ENCODE measurements around the gene DUSP5.
"Not testable (repeated sequence)": the region's sequence is repeated elsewhere in the genome, so short reads cannot be mapped to it uniquely, and the experiment has no call there.

DUSP5 gene

DNA sequence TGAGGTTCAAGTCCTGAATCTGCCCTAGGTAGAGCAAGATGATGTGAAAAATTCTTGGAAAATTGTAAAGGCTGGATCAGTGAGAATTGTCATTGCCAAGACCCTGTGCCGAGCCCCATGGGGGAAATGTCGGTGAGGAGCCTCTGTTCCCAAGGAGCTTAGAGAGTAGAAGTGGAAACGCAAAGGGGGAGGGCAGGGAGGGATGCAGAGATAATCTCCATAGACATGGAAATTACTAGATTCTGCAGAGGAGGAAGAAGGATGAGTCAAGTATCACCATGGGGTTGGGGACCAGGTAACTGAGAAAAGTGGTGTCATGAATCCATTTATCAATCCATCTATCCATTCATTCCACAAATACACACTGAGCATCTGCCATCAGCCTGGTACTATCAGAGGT is 26.0 kb downstream of the DUSP5 start:
- no peak for DNase-seq

GRCh38 chr10:110524179-110524858 is 26.6 kb downstream of the DUSP5 start:
- no peak for DNase-seq

DNA sequence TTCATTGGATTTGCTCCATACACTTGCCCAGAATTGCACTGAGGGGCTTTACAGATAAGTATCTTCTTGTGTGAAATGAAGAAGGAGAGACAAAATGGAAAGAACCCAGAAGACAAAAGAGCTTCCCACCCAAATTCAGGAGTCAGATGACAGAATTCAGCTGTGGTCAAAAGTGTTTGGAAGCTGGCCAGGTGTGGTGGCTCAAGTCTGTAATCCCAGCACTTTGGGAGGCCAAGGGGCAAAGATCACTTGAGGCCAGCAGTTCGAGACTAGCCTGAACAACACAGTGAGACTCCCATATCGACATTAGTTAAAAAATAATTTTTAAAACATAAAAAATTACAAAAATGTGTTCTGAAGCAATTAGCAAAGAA is 27.1 kb downstream of the DUSP5 start:
- DNase-seq: no peak

DNA sequence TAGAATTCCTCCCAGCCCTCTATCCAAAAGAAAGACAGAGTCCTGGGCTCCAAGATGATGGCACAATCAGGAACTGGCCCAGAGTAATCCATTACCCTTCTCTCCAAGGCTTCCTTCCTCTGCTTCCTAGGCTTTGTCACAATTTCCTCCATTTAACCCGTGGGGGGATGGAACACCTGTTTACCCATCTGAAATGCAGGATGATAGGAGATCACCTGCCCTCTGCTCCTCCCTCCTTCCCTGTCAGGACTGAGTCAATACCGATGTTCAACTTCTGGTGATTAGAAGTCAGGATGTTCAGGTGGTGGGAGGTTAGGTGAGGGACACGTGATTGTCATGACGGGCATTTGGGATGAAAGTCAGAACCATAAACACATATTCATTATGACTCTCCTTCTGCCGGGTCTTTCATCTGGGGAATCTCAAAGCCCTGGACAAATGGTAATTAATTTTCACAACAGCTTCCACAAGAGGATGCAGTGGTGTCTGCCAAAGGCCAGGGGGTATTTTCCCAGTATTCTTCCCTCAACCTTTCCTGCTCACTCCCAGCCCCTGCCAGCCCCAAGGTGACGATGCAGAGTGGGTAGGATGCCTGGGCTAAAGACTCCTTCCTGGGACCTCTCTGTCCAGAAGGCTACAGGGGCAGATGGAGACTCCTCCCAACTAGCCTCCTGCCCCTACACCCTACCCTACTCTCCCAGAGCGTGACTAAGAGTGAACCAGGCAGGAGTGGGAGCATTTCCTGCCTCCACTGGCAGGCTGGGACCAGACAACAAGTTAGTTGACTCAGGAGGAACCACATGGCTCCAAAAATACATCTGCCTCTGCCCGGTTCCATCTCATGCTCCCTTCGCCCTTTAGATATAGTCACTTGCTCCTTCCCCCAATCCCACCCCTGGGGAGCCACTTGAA is 27.9 kb downstream of the DUSP5 start:
- no peak for DNase-seq

DNA sequence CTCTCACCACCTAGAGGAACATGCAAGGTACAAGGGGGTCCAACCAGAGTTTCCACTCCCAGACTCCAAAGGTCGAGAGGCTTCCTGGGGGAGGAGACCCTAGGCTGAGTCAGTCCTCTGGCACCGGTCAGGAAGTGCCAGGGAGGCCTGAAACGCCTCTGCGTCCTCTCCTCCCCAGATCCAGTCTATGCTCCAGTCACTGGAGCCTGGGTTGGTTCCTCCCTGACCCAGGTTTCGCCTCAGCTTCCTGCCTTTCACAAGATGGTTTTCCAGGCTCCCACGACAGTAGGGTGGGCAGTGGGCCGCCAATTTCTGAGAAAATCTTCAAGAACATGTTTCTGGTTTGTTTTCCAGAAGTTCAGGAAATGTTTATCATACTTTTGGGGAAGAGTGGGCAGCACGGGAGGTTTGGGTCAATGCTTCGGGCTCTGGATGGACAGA is 30.0 kb downstream of the DUSP5 start:
- no peak for DNase-seq

GRCh38 chr10:110528224-110528996 is 30.7 kb downstream of the DUSP5 start:
- no peak for DNase-seq

- DNase-seq: not testable (repeated sequence)
Measured at GRCh38 chr10:110528997-110529524, 31.4 kb downstream of the DUSP5 start.

- DNase-seq: no peak
Measured at GRCh38 chr10:110529596-110530011, 31.9 kb downstream of the DUSP5 start.

GRCh38 chr10:110530131-110530831 is 32.6 kb downstream of the DUSP5 start:
- DNase-seq: no peak

- DNase-seq: no peak
Measured at GRCh38 chr10:110531687-110532086, 34.0 kb downstream of the DUSP5 start.

DNA sequence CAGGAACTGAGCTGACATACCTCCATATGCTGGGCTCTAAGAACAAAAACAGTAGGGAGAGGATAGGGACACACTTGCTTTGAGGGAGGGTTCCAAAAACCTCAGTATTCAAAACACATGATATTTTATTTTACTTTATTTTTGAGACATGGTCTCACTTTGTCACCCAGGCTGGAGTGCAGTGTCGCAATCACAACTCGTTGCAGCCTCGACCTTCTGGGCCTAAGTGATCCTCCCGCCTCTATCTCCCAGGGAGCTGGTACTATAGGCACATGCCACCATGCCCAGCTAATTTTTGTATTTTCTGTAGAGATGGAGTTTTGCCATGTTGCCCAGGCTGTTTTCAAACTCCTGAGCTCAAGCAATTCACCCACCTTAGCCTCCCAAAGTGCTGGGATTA is 34.9 kb downstream of the DUSP5 start:
- not testable (repeated sequence) for DNase-seq

- DNase-seq: no peak
Measured at GRCh38 chr10:110533149-110533548, 35.4 kb downstream of the DUSP5 start.

DNA sequence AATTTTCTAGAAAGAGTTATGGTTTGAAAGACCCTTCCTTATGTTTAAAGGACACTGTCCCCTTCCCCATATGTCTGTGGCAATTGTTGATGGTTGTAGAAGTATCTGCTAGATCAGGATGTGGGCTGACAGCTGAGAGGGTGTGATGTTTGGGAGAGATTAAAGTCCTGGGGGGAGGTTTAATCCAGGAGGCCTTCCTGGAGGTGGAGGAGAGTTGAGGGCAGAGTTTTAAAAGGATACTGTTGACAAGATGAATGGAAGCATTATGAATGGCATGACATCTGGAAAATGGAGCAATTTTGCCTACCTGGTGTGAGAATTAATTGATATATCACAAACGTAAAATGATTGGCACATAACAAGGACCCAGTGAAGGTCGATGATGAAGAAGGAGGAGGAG is 36.9 kb downstream of the DUSP5 start:
- DNase-seq: no peak

DNA sequence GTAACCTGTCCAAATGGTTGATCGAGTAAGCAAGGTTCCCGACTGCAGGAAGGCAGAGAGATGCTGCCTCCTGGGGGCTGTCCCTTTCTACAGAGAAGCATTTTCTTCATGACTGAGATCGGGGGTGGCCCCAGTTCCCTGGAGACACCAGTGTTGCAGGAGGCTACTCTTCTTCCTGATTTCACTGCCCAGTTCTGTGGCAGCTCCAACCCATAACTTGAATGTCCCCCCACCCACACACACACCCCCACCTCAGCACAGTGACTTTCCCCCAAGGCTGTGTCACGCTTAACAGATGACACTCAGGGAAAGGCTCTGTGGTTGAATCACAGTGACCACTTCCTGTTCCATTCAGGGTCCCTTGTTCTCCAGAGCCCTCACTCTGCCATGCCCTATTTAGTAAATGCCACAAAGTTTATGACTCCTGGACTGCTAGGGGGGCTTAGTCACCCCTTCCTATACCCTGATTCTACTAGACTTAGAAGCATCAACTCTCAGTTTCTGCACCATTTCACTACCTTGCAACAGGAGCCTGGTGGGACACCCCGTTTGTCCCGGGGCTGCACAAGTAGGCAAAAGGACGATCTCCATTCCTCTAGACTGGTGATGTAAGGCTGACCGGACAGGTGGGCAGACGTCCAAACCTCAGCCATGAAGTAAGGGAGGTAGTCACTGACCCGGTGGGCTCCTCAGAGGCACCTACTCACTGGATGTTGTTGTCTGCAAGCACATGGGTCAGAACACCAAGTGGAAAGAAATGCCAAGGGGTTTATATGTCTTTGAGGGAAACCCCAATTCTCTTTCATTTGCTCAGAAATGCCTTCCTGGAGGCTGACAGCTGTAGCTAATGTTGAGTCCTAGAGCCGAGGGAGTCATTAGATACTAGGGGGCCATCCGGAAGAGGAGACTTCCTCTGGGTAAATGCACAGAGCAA is 38.5 kb downstream of the DUSP5 start:
- DNase-seq: peak; percentile 8 to 10

DNA sequence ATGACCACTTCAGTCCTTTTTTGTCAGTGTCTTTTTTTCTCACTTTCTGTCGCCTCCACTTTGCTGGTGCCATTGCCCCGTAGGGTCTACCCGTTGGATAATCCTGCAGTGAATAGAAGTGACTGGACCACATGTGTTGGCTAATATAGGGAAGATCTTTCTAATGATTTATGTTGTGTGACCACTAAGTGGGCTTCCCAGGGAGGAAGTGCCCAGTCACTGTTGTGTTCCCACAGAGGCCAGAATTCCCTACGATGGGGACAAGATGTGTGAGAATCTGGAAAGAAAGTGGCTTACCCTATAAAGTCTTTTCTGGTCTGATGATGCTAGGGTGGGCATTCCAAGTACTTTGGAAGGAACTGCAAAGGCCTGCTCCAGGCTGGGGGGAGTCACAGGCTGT is 41.4 kb downstream of the DUSP5 start:
- DNase-seq: no peak

- no peak for DNase-seq
Measured at GRCh38 chr10:110540031-110540430, 42.3 kb downstream of the DUSP5 start.

DNA sequence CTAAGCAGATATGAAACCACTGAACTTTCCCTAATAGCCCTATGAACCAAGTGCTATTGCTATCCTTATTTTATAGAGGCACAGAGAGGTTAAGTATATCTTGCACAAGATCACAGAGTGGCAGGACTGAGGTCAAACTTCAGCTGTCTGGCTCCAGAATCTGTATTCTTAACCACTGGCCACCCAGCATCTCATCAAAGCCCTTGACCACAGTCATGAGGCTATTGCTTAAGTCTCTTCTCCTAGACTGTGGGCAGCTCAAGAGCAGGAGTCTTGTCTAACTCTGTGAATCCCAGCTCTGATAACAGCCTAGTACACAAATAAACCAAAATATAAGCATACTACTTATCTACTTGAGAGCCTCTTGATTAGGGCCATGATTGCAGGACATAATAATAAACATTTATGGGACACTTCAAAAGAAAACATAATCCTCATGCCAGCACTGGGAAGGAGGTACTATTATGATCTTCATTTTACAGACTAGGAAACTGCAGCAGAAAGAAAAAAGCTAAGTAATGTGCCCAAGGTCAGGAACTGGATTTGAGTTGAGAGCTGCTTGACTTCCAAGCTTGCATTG is 47.3 kb downstream of the DUSP5 start:
- peak; percentile 15 to 26 for DNase-seq

DNA sequence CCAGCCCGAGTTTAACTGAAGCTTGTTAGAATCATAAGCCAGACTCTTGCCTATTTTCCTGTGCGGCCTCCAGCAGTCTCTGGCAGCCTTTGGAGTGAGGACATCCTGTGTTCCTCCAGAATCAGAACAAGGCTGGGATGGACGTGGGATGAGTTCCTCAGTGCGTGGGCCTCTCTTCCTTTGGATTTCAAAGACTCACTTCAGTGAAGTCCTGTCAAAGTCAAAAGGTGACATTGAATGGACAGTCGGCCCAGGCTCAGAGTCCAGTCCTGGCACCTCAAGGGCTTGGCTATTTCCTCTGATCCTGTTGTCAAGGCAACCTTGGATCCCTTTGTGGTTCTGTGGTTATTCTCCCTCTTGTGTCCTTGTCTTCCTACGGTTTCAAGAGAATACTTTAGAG is 48.4 kb downstream of the DUSP5 start:
- DNase-seq: no peak

DNA sequence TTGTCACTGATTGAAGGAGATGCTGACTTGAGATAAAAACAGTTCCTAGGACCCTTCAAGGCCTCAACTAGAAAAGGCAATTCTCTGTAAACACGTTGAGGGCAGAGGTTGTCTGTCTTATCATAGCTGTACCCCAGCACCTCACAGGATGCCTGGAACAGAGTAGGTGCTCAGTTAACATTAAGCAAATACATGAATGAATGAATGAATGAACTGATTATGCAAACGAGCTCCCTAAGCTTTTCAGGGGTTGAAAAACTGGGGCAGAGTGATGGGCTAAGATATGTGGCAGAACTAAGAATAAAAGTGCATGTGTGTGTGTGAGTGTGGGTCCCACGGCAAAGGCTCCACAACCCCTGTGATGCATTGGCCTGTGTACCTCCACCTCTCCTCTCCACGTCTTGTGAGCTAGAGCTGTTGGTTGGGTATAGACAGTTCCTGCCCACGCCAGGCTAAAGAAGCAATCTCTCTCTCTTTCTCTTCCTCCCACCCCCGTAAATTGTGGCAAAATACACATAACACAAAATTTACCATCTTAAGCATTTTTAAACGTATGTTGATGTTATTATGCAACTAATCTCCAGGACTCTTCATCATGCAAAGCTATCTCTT is 48.9 kb downstream of the DUSP5 start:
- no peak for DNase-seq

DNA sequence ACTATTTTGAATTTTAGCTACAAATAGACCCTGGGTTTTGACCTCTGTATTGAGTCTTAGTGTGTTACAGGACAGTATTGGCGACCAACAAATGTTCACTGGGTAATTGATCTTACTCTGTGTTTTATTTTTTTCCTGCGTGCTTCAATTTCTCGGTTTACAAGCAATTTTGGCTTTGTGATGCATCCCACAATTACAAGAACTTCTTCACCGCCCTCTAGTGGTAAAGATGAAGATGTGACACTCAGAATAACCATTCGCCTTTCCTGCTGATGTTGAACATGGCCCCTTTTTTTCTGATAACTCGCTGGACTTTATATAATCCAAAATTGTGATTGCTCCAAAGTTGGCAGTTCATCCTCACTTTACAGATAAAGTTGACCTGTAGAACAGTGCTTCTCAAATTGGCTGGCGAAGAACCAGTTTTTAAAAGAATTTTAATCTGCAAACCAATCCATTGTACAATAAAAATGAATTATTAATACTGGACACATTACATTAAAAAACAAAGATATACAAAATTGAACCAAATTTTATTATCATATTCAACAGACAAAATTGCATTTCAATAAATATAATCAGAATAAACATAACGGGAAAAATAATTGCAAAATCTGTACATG is 49.5 kb downstream of the DUSP5 start:
- peak; percentile 59 to 69 for DNase-seq
